CD4-positive, alpha-beta T cell treated with Interleukin-10 for 1 hour (primary cell): ENCODE data around the gene CDH23.

Experiments used
- DNase-seq: peaks from one replicate; pipeline ENCODE4 v3.0.0-alpha.2; 2020

CDH23 gene

GRCh38 chr10:71492872-71493271, 96.2 kb downstream of the CDH23 start:
- no peak for DNase-seq

GRCh38 chr10:71493741-71494140, 97.0 kb downstream of the CDH23 start:
- DNase-seq, result no peak

GRCh38 chr10:71494476-71494875, 97.8 kb downstream of the CDH23 start:
- no peak for DNase-seq

- no peak for DNase-seq
Measured at GRCh38 chr10:71494980-71495381, 98.3 kb downstream of the CDH23 start.

GRCh38 chr10:71496927-71497762, 100.4 kb downstream of the CDH23 start:
- no peak for DNase-seq

- no peak for DNase-seq
Measured at GRCh38 chr10:71497763-71498326, 101.1 kb downstream of the CDH23 start.

GRCh38 chr10:71501402-71501801, 104.7 kb downstream of the CDH23 start:
- DNase-seq, result no peak

- no peak for DNase-seq
Measured at GRCh38 chr10:71502190-71502589, 105.5 kb downstream of the CDH23 start.

- no peak for DNase-seq
Measured at GRCh38 chr10:71502851-71503250, 106.1 kb downstream of the CDH23 start.

GRCh38 chr10:71504168-71504567, 107.4 kb downstream of the CDH23 start:
- no peak for DNase-seq

GRCh38 chr10:71504570-71504969, 107.8 kb downstream of the CDH23 start:
- DNase-seq, result no peak

GRCh38 chr10:71505862-71506261, 109.1 kb downstream of the CDH23 start:
- DNase-seq, result no peak

- DNase-seq, result no peak
Measured at GRCh38 chr10:71509444-71509843, 112.7 kb downstream of the CDH23 start.

- DNase-seq, result no peak
Measured at GRCh38 chr10:71511206-71511605, 114.5 kb downstream of the CDH23 start.

GRCh38 chr10:71512312-71512711, 115.6 kb downstream of the CDH23 start:
- no peak for DNase-seq

GRCh38 chr10:71512761-71513539, 116.2 kb downstream of the CDH23 start:
- DNase-seq, result no peak

- no peak for DNase-seq
Measured at GRCh38 chr10:71513540-71513853, 116.8 kb downstream of the CDH23 start.

- DNase-seq, result no peak
Measured at GRCh38 chr10:71513936-71514335, 117.2 kb downstream of the CDH23 start.

GRCh38 chr10:71515531-71516172, 118.9 kb downstream of the CDH23 start:
- DNase-seq, result no peak

GRCh38 chr10:71516890-71517289, 120.2 kb downstream of the CDH23 start:
- DNase-seq, result no peak

GRCh38 chr10:71517298-71518169, 120.8 kb downstream of the CDH23 start:
- no peak for DNase-seq

GRCh38 chr10:71520042-71520441, 123.3 kb downstream of the CDH23 start:
- no peak for DNase-seq
